HEK293 (cell line): ENCODE data around the gene TBX15.

Experiments
- CTCF ChIA-PET: fragments of 350-600 bp; formaldehyde crosslinking; extraction: SDS; loops from one replicate; lab custom pipeline; 2021; ENCODE audit warnings: antibody characterized with exemption; lab: Yijun Ruan, JAX
- POLR2A ChIA-PET: fragments of 300-600 bp; formaldehyde crosslinking; extraction: SDS; loops from one replicate; lab custom pipeline; 2020; ENCODE audit warnings: antibody characterized with exemption, inconsistent platforms; lab: Yijun Ruan, JAX
- H3K27ac ChIP-seq: fragments of 200-500 bp; sonication (Bioruptor generic); 2 replicates; pipeline ENCODE4 v1.5.1; 2014; ENCODE audit warnings: low read depth, low read length, control low read depth, inconsistent platforms; ENCODE audit errors: extremely low read depth
- H3K36me3 ChIP-seq, 2 experiments: fragments of 200-500 bp in 1 of 2; sonication (Bioruptor generic) in 1 of 2; 1 replicate in 1 of 2; 2 replicates in 1 of 2; pipeline ENCODE4 v1.5.1; 2014 to 2017; ENCODE audit warnings: inconsistent platforms in 2 of 2, low read length in 2 of 2; ENCODE audit not compliant: control insufficient read depth in 2 of 2, insufficient read depth in 1 of 2
- H3K4me1 ChIP-seq: fragments of 200-500 bp; sonication (Bioruptor generic); 2 replicates; pipeline ENCODE4 v1.5.1; 2014; ENCODE audit warnings: mild to moderate bottlenecking, low read length, inconsistent platforms; ENCODE audit not compliant: control insufficient read depth, insufficient read depth
- H3K4me3 ChIP-seq: 2 replicates; pipeline ENCODE4 v1.5.1; 2011; ENCODE audit warnings: low read depth, mild to moderate bottlenecking, control low read depth, low read length, moderate library complexity
- H3K9me3 ChIP-seq: fragments of 200-500 bp; sonication (Bioruptor generic); 2 replicates; pipeline ENCODE4 v1.5.1; 2014; ENCODE audit warnings: low read depth, low read length, inconsistent platforms; ENCODE audit not compliant: control insufficient read depth, insufficient read depth
- PBX3 ChIP-seq: sonication (generic); formaldehyde crosslinking; IDR thresholded peaks from 2 replicates; pipeline ENCODE4 v1.8.1; 2022; ENCODE audit warnings: mild to moderate bottlenecking, moderate library complexity, missing genetic modification reagents
- TRIM28 ChIP-seq: IDR thresholded peaks from 2 replicates; pipeline ENCODE4 v1.6.1; 2011; ENCODE audit warnings: low read length, control low read depth, borderline replicate concordance
- ZNF121 ChIP-seq: fragments of 450-650 bp; formaldehyde crosslinking; IDR thresholded peaks from 2 replicates; pipeline ENCODE4 v1.5.1; 2016; ENCODE audit warnings: missing biosample characterization, missing genetic modification characterization
- ZNF133 ChIP-seq: fragments of 450-650 bp; formaldehyde crosslinking; IDR thresholded peaks from 2 replicates; pipeline ENCODE4 v1.5.1; 2016; ENCODE audit warnings: missing biosample characterization, missing genetic modification characterization
- ZNF24 ChIP-seq: fragments of 450-650 bp; formaldehyde crosslinking; IDR thresholded peaks from 2 replicates; pipeline ENCODE4 v1.5.1; 2016; ENCODE audit warnings: missing biosample characterization, missing genetic modification characterization
- ZNF37A ChIP-seq: fragments of 450-650 bp; IDR thresholded peaks from 2 replicates; pipeline ENCODE4 v1.5.1; 2018; ENCODE audit warnings: missing biosample characterization, missing genetic modification characterization
- ZNF394 ChIP-seq: fragments of 450-650 bp; formaldehyde crosslinking; IDR thresholded peaks from 2 replicates; pipeline ENCODE4 v1.5.1; 2016; ENCODE audit warnings: missing biosample characterization, missing genetic modification characterization, mild to moderate bottlenecking, moderate library complexity, borderline replicate concordance
- ZNF560 ChIP-seq: fragments of 450-650 bp; formaldehyde crosslinking; IDR thresholded peaks from 2 replicates; pipeline ENCODE4 v1.5.1; 2017; ENCODE audit warnings: missing biosample characterization, missing genetic modification characterization, borderline replicate concordance
- ZNF610 ChIP-seq: fragments of 450-650 bp; formaldehyde crosslinking; IDR thresholded peaks from 2 replicates; pipeline ENCODE4 v1.5.1; 2016; ENCODE audit warnings: missing biosample characterization, missing genetic modification characterization, borderline replicate concordance
- ZNF704 ChIP-seq: fragments of 450-650 bp; formaldehyde crosslinking; IDR thresholded peaks from 2 replicates; pipeline ENCODE4 v1.5.1; 2016; ENCODE audit warnings: missing biosample characterization, missing genetic modification characterization
- ZNF747 ChIP-seq: fragments of 450-650 bp; formaldehyde crosslinking; IDR thresholded peaks from 2 replicates; pipeline ENCODE4 v1.5.1; 2016; ENCODE audit warnings: missing biosample characterization, missing genetic modification characterization
- ZNF792 ChIP-seq: fragments of 450-650 bp; formaldehyde crosslinking; IDR thresholded peaks from 2 replicates; pipeline ENCODE4 v1.5.1; 2016; ENCODE audit warnings: missing biosample characterization, missing genetic modification characterization
- TF ChIP-seq, protein P1 (sequence below): fragments of 450-650 bp; formaldehyde crosslinking; IDR thresholded peaks from 2 replicates; pipeline ENCODE4 v1.5.1; 2016; ENCODE audit warnings: missing biosample characterization, missing genetic modification characterization
- TF ChIP-seq, protein P2 (sequence below): fragments of 450-650 bp; formaldehyde crosslinking; IDR thresholded peaks from 2 replicates; pipeline ENCODE4 v1.5.1; 2016; ENCODE audit warnings: missing biosample characterization, missing genetic modification characterization
- TF ChIP-seq, protein P3 (sequence below): fragments of 450-650 bp; IDR thresholded peaks from 2 replicates; pipeline ENCODE4 v1.5.1; 2018; ENCODE audit warnings: missing biosample characterization, mild to moderate bottlenecking, missing genetic modification characterization

The TBX15 gene

DNA sequence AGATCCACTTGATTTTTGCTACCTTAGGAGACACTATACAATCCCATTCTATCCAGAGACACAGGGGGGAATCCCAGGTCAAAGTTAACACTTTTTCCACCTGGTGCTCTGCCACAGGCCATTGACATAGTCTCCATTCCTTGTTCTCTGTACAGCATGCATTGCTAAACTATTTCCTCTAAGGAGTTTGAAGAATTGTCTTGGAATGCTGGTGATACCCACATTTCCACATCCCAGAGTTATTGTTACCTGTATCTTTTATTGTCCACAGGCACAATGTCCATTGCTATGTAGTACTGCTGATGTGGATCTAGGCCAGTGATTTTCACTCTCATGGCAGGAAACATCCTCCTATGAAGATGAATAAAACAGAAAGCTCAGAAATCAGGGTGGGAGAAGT lies 61.9 kb downstream of the TBX15 start:
- no peaks in the 10 kb centered on the region for H3K36me3 ChIP-seq
- no peak for TF ChIP-seq ZNF610 (tag by site-specific recombination)
- TF ChIP-seq ZNF37A (tag by site-specific recombination): no peak
- TF ChIP-seq ZNF792 (tag by site-specific recombination): no peak
- TF ChIP-seq, protein P1, sequence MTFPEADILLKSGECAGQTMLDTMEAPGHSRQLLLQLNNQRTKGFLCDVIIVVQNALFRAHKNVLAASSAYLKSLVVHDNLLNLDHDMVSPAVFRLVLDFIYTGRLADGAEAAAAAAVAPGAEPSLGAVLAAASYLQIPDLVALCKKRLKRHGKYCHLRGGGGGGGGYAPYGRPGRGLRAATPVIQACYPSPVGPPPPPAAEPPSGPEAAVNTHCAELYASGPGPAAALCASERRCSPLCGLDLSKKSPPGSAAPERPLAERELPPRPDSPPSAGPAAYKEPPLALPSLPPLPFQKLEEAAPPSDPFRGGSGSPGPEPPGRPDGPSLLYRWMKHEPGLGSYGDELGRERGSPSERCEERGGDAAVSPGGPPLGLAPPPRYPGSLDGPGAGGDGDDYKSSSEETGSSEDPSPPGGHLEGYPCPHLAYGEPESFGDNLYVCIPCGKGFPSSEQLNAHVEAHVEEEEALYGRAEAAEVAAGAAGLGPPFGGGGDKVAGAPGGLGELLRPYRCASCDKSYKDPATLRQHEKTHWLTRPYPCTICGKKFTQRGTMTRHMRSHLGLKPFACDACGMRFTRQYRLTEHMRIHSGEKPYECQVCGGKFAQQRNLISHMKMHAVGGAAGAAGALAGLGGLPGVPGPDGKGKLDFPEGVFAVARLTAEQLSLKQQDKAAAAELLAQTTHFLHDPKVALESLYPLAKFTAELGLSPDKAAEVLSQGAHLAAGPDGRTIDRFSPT (tag by site-specific recombination): no peak
- TF ChIP-seq ZNF394 (tag by site-specific recombination): no peak
- TF ChIP-seq ZNF24 (tag by site-specific recombination): no peak
- TF ChIP-seq, protein P2, sequence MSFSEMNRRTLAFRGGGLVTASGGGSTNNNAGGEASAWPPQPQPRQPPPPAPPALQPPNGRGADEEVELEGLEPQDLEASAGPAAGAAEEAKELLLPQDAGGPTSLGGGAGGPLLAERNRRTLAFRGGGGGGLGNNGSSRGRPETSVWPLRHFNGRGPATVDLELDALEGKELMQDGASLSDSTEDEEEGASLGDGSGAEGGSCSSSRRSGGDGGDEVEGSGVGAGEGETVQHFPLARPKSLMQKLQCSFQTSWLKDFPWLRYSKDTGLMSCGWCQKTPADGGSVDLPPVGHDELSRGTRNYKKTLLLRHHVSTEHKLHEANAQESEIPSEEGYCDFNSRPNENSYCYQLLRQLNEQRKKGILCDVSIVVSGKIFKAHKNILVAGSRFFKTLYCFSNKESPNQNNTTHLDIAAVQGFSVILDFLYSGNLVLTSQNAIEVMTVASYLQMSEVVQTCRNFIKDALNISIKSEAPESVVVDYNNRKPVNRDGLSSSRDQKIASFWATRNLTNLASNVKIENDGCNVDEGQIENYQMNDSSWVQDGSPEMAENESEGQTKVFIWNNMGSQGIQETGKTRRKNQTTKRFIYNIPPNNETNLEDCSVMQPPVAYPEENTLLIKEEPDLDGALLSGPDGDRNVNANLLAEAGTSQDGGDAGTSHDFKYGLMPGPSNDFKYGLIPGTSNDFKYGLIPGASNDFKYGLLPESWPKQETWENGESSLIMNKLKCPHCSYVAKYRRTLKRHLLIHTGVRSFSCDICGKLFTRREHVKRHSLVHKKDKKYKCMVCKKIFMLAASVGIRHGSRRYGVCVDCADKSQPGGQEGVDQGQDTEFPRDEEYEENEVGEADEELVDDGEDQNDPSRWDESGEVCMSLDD (tag by site-specific recombination): no peak
- no peak for TF ChIP-seq ZNF121
- H3K4me3 ChIP-seq: no peak overlapping the region
- H3K27ac ChIP-seq: no peak overlapping the region
- ChIA-PET POLR2A (no interaction called here), CTCF (interaction anchor here (0.5 kb wide), 1 partner anchor 13 kb away, joined by 3 read pairs; no protein-coding TSS in a partner anchor)
- H3K4me1 ChIP-seq: peaks cover 3% of the 10 kb centered on the region
- no peaks in the 10 kb centered on the region for H3K9me3 ChIP-seq

DNA sequence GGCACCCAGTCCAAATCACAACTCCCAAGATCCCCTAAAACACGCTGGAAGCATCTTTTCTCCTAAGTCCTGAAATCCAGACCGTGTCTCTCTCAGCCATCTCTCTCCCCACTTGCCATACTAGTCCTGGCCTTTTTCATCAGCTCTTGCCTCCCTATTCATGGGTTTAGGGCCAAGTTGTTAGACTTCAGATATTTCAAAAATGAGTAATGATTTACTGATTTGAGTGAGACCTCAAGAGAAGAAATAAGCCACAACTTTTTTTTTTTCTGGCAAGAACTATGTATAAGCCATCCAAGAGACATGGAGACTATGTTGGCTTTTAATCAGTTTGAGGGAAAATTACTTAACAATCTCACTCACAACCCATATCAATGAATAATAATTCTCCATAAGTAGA lies 62.5 kb downstream of the TBX15 start:
- TF ChIP-seq, protein P3, sequence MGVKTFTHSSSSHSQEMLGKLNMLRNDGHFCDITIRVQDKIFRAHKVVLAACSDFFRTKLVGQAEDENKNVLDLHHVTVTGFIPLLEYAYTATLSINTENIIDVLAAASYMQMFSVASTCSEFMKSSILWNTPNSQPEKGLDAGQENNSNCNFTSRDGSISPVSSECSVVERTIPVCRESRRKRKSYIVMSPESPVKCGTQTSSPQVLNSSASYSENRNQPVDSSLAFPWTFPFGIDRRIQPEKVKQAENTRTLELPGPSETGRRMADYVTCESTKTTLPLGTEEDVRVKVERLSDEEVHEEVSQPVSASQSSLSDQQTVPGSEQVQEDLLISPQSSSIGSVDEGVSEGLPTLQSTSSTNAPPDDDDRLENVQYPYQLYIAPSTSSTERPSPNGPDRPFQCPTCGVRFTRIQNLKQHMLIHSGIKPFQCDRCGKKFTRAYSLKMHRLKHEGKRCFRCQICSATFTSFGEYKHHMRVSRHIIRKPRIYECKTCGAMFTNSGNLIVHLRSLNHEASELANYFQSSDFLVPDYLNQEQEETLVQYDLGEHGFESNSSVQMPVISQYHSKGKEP: no peak
- TF ChIP-seq PBX3 (CRISPR knock-in tag): no peak
- TF ChIP-seq ZNF560 (tag by site-specific recombination): no peak
- no peak for TF ChIP-seq ZNF133
- no peak for TF ChIP-seq TRIM28
- no peak for TF ChIP-seq ZNF747 (tag by site-specific recombination)
- no peak for TF ChIP-seq ZNF704 (tag by site-specific recombination)
- no peaks in the 10 kb centered on the region for H3K36me3 ChIP-seq
- ChIA-PET POLR2A (no interaction called here), CTCF (interaction anchor here (0.5 kb wide), 1 partner anchor 14 kb away, joined by 3 read pairs; no protein-coding TSS in a partner anchor)
- H3K27ac ChIP-seq: no peak overlapping the region
- no peak overlapping the region for H3K4me3 ChIP-seq
- H3K9me3 ChIP-seq: no peaks in the 10 kb centered on the region
- peaks cover 3% of the 10 kb centered on the region for H3K4me1 ChIP-seq
